ENCODE results near the gene ARMCX5.

The ARMCX5 gene

DNA sequence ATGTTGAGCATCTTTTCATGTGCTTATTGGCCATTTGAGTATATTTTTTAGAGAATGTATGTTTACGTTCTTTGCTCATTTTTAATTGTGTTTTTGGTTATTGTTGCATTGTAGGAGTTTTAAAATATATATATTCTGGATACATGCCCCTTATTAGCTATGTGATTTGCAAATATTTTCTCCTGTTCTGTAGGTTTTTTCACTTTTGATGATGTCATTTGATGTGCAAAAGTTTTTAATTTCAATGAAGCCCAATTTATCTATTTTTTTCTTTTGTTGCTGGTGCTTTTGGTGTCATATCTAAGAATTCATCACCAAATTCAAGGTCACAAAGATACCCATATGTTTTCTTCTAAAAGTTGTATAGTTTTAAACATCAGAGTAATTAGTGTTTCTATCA, 6.8 kb downstream of the ARMCX5 start:
- TF ChIP-seq, protein P1, sequence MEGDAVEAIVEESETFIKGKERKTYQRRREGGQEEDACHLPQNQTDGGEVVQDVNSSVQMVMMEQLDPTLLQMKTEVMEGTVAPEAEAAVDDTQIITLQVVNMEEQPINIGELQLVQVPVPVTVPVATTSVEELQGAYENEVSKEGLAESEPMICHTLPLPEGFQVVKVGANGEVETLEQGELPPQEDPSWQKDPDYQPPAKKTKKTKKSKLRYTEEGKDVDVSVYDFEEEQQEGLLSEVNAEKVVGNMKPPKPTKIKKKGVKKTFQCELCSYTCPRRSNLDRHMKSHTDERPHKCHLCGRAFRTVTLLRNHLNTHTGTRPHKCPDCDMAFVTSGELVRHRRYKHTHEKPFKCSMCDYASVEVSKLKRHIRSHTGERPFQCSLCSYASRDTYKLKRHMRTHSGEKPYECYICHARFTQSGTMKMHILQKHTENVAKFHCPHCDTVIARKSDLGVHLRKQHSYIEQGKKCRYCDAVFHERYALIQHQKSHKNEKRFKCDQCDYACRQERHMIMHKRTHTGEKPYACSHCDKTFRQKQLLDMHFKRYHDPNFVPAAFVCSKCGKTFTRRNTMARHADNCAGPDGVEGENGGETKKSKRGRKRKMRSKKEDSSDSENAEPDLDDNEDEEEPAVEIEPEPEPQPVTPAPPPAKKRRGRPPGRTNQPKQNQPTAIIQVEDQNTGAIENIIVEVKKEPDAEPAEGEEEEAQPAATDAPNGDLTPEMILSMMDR (IDR thresholded peaks at IDR 0.05): no peak

DNA sequence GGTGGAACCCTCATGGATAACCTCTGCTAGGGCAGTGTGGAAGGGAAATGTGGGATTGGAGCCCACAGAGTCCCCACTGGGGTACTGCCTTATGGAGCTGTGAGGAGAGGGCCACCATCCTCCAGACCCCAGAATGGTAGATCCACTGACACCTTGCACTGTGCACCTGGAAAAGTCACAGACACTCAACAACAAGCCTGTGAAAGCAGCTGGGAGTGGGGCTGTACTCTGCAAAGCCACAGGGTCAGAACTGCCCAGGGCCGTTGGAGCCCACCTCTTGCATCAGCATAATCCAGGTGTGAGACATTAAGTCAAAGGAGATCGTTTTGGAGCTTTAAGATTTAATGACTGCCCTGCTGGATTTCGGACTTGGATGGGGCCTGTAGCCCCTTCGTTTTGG, 11.6 kb downstream of the ARMCX5 start:
- TF ChIP-seq, protein P1 (IDR thresholded peaks at IDR 0.05): no peak

DNA sequence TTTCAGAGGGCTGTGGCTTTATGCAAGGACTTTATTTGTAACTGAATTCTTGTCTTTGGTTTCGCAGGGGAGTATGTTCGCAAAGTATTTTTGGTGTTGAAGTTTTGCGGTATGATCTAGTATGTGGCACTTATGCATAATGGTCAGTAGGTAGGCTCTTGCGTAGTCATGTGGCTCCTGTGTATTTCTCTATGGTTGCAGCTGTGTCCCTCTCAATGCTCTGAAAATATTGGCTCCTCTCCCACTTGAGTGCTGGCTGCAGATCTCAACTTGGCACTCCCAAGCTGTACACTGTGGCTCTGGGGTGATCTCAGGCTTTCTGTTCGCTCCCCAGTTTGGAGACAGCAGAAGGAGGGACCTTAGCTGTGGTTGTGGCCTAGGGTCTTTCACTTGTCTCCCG, 24.8 kb downstream of the ARMCX5 start:
- TF ChIP-seq, protein P1 (IDR thresholded peaks at IDR 0.05): no peak

DNA sequence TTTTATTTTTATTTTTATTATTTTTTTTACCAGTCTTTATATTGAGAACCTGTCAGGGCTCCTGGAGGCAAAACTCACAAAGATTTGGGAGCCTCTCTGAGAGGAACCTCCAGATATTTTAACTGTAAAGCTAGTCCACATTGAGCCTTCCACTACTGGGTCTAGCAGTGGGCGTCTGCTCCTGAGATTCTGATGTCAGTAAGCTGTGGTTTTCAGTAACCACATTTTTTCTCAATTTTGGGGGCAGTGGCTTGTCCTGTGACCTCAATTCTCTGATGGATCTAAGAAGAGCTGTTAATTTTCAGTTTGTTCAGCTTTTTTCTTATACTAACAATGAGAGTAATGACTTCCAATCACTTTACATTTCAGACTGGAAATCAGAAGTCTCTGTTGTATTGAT, 28.3 kb downstream of the ARMCX5 start:
- TF ChIP-seq, protein P1 (IDR thresholded peaks at IDR 0.05): no peak

DNA sequence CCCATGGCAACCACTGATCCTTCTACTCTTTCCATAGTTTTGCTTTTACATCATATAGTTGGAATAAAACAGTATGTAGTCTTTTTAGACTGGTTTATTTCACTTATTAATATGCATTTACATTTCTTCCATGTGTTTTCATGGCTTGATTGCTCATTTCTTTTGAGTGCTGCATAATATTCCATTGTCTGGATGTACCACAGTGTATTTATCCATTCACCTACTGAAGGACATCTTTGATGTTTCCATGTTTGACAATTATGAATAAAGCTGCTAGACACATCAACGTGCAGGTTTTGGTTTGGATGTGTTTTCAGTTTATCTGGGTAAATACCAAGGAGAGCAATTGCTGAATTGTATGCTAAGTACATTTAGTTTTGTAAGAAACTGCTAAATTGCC, 38.2 kb downstream of the ARMCX5 start:
- TF ChIP-seq, protein P1 (IDR thresholded peaks at IDR 0.05): no peak

DNA sequence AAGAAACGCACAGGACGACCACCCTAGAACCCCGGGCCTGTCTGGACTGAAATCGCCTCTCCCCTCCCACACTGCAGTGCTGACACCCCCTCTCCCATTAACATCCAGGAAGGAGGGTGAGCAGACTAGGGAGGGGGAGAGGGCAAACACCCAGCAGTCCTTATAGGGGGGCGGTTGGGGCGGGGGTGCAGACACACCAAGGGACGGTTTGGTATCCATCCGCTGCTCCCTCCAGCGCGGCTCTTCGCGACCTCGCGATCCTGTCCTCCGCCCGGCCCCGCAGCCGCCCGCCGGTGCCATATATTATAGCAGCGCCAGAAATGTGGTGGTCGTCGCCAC, 51.6 kb downstream of the ARMCX5 start:
- TF ChIP-seq, protein P1 (IDR thresholded peaks at IDR 0.05): no peak

DNA sequence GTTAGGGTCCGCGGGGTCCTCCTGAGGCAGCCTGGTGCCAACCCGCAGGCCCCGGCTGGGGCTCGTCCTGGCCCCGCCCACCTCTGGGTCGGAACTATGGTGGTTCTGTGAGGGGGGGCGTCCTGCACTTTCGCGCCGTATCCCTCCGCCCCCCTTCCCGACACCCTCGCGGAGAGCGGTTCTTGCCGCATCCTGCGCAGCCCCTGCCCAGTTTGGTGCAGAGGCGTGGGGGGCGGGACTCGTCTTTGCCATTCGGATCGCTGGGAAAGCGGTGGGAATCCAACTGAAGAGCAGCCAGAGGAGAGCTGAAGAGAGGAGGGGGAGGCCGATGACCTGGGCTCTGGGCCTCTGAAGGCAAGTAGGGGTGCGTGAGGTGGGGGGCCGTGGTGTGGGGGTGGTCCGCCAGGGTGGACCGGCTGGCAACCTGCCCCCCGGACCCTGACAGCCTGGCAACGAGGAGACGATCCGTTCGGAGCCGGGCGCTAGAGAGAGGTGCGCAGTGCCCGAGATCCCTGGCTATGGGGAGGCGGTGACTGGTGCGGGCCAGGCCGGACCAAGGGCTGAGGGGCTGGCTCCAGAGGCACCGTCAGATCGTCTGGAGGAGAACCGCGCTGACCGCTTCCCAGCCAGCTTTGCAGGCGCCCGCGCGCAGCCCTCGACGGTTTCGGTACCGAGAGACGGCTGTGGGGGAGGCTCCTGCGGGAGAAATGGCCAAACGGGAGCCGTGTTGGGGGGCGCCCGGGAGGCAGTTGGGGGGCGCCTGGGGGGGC, 52.1 kb downstream of the ARMCX5 start, which contains the start of gene GPRASP1:
Gene GPRASP1, plus strand, starts transcription at position 242 of the 770 bp plus-strand sequence. CDS start 2,431 bp downstream, outside the sequence.
- TF ChIP-seq, protein P1 (IDR thresholded peaks at IDR 0.05): no peak
